WTC11 (cell line): ENCODE data around the gene STAB1.

ENCODE experiments used
- TF ChIP-seq, protein P1 (sequence below): fragments of 200-600 bp; IDR thresholded peaks from 2 replicates; pipeline ENCODE4 v1.8.0; 2022; ENCODE audit warnings: antibody characterized with exemption
- TF ChIP-seq, protein P2 (sequence below): sonication (generic); formaldehyde crosslinking; IDR thresholded peaks from 2 replicates; pipeline ENCODE4 v1.8.0; 2023; ENCODE audit warnings: missing genetic modification reagents, mild to moderate bottlenecking, borderline replicate concordance
- TF ChIP-seq, protein P3 (sequence below): sonication (generic); formaldehyde crosslinking; conservative IDR thresholded peaks from 2 replicates; pipeline ENCODE4 v1.8.1; 2022; ENCODE audit warnings: mild to moderate bottlenecking, missing genetic modification reagents

DNA sequence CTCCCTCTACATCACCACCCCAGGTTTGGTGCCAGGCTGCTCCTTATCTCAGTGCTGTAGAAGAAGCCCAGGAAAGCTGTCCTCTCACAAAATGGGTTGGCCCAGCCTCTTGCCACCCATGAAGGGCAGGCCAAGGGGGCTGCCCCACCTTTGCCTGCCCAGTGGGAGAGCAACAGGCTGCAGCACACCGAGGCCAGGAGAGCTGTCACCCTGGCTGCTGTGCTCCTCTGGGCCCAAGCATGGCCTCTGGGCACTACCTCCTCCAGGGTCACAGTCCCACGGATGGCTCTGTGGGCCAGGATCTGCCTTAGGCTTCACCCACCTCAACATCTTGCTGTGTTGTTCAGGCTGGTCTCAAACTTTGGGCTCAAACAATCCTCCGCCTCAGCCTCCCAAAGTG lies 6.4 kb upstream of the STAB1 start:
- TF ChIP-seq, protein P1, sequence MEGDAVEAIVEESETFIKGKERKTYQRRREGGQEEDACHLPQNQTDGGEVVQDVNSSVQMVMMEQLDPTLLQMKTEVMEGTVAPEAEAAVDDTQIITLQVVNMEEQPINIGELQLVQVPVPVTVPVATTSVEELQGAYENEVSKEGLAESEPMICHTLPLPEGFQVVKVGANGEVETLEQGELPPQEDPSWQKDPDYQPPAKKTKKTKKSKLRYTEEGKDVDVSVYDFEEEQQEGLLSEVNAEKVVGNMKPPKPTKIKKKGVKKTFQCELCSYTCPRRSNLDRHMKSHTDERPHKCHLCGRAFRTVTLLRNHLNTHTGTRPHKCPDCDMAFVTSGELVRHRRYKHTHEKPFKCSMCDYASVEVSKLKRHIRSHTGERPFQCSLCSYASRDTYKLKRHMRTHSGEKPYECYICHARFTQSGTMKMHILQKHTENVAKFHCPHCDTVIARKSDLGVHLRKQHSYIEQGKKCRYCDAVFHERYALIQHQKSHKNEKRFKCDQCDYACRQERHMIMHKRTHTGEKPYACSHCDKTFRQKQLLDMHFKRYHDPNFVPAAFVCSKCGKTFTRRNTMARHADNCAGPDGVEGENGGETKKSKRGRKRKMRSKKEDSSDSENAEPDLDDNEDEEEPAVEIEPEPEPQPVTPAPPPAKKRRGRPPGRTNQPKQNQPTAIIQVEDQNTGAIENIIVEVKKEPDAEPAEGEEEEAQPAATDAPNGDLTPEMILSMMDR = no peak
- TF ChIP-seq, protein P2, sequence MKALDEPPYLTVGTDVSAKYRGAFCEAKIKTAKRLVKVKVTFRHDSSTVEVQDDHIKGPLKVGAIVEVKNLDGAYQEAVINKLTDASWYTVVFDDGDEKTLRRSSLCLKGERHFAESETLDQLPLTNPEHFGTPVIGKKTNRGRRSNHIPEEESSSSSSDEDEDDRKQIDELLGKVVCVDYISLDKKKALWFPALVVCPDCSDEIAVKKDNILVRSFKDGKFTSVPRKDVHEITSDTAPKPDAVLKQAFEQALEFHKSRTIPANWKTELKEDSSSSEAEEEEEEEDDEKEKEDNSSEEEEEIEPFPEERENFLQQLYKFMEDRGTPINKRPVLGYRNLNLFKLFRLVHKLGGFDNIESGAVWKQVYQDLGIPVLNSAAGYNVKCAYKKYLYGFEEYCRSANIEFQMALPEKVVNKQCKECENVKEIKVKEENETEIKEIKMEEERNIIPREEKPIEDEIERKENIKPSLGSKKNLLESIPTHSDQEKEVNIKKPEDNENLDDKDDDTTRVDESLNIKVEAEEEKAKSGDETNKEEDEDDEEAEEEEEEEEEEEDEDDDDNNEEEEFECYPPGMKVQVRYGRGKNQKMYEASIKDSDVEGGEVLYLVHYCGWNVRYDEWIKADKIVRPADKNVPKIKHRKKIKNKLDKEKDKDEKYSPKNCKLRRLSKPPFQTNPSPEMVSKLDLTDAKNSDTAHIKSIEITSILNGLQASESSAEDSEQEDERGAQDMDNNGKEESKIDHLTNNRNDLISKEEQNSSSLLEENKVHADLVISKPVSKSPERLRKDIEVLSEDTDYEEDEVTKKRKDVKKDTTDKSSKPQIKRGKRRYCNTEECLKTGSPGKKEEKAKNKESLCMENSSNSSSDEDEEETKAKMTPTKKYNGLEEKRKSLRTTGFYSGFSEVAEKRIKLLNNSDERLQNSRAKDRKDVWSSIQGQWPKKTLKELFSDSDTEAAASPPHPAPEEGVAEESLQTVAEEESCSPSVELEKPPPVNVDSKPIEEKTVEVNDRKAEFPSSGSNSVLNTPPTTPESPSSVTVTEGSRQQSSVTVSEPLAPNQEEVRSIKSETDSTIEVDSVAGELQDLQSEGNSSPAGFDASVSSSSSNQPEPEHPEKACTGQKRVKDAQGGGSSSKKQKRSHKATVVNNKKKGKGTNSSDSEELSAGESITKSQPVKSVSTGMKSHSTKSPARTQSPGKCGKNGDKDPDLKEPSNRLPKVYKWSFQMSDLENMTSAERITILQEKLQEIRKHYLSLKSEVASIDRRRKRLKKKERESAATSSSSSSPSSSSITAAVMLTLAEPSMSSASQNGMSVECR (CRISPR knock-in tag) = no peak
- TF ChIP-seq, protein P3, sequence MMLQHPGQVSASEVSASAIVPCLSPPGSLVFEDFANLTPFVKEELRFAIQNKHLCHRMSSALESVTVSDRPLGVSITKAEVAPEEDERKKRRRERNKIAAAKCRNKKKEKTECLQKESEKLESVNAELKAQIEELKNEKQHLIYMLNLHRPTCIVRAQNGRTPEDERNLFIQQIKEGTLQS (CRISPR knock-in tag) = no peak
